ENCODE measurements around the gene GPR34.

DNA sequence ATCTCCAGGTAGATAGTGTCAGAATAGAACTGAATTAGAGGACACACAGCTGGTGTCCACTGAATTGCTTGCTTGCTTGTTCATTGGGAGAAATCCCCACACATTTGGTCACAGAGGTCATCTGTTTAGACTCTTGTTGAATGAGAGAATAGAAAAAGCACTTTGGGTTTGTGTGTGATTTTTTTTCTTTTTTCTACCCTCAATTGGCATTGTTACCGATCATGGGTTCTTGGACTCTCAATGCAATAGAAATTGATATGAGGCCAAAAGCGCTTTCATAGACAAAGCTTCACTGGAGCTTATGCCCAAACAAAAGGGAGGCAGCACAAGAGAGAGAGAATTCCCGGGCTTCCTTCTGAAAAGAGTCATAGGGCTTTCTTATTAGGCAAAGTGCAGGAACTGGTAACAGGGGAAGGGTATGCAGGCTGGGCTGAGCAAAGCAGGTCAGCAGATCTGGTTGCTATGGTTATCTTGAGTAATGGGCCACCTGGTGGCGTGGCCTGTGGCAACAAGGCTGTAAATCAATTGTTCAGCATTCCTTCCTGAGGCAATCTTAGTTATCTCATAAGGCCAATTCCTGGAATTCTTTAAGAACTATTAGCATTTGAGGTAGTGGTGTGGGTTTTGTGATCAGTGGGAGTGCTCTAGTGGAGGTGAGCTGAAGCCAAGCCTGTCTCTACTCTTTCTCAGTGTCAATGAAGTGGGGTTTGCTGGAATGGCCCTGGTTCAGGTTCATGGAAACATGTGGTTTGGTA is 29.9 kb downstream of the GPR34 start:
- TF ChIP-seq POLR2A (IDR thresholded peaks at IDR 0.05): no peak
- no peak for TF ChIP-seq CTCF (IDR thresholded peaks at IDR 0.05)

Data from heart left ventricle (tissue), 13 donors.